HL-60 (cell line): ENCODE results near the gene RAP1GAP2.
"Not testable (repeated sequence)": the region's sequence is repeated elsewhere in the genome, so short reads cannot be mapped to it uniquely, and the experiment has no call there.

Source experiments
- DNase-seq, 2 experiments: peaks; one replicate each; pipeline ENCODE4 v3.0.0-alpha.2; 2010 to 2020; ENCODE audit warnings: low read depth in 1 of 2, low spot score in 1 of 2
- H3K27ac ChIP-seq: fragments of 250-450 bp; sonication (Bioruptor Pico); replicated peaks from 2 replicates; pipeline ENCODE4 v1.5.1; 2020; ENCODE audit warnings: mild to moderate bottlenecking, moderate library complexity
- H3K27me3 ChIP-seq: fragments of 250-450 bp; sonication (Bioruptor Pico); 2 replicates; pipeline ENCODE4 v1.5.1; 2021; ENCODE audit warnings: mild to moderate bottlenecking, moderate library complexity; ENCODE audit not compliant: insufficient read depth, poor library complexity, severe bottlenecking
- H3K4me3 ChIP-seq: replicated peaks from 2 replicates; pipeline ENCODE4 v1.5.1; 2011; ENCODE audit warnings: mild to moderate bottlenecking, control low read depth, low read length; ENCODE audit not compliant: insufficient read depth
- GABPA ChIP-seq: IDR thresholded peaks from 2 replicates; pipeline ENCODE4 v1.6.1; 2012; ENCODE audit warnings: low read depth
- POLR2AphosphoS5 ChIP-seq: IDR thresholded peaks from 2 replicates; pipeline ENCODE4 v1.6.1; 2012; ENCODE audit warnings: low read depth
- REST ChIP-seq: IDR thresholded peaks from 2 replicates; pipeline ENCODE4 v1.6.1; 2012; ENCODE audit warnings: low read depth; ENCODE audit not compliant: insufficient replicate concordance
- SPI1 ChIP-seq: IDR thresholded peaks from 2 replicates; pipeline ENCODE4 v1.6.1; 2012; ENCODE audit warnings: low read depth, mild to moderate bottlenecking, borderline replicate concordance
- TF ChIP-seq, protein P1 (sequence below): IDR thresholded peaks from one replicate; pipeline ENCODE4 v1.5.1; 2011; ENCODE audit warnings: low read length, control low read depth, inconsistent platforms; ENCODE audit not compliant: insufficient read depth

RAP1GAP2 gene

GRCh38 chr17:2995377-2995776 is 199.1 kb downstream of the RAP1GAP2 start:
- Histone ChIP-seq H3K4me3 (no peak overlapping the region), H3K27me3 (no peaks in the 10 kb centered on the region), H3K27ac (no peak overlapping the region)
- TF ChIP-seq GABPA (no peak), REST (no peak), POLR2AphosphoS5 (no peak)
- TF ChIP-seq, protein P1, sequence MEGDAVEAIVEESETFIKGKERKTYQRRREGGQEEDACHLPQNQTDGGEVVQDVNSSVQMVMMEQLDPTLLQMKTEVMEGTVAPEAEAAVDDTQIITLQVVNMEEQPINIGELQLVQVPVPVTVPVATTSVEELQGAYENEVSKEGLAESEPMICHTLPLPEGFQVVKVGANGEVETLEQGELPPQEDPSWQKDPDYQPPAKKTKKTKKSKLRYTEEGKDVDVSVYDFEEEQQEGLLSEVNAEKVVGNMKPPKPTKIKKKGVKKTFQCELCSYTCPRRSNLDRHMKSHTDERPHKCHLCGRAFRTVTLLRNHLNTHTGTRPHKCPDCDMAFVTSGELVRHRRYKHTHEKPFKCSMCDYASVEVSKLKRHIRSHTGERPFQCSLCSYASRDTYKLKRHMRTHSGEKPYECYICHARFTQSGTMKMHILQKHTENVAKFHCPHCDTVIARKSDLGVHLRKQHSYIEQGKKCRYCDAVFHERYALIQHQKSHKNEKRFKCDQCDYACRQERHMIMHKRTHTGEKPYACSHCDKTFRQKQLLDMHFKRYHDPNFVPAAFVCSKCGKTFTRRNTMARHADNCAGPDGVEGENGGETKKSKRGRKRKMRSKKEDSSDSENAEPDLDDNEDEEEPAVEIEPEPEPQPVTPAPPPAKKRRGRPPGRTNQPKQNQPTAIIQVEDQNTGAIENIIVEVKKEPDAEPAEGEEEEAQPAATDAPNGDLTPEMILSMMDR, result no peak
- DNase-seq, result no peak

DNA sequence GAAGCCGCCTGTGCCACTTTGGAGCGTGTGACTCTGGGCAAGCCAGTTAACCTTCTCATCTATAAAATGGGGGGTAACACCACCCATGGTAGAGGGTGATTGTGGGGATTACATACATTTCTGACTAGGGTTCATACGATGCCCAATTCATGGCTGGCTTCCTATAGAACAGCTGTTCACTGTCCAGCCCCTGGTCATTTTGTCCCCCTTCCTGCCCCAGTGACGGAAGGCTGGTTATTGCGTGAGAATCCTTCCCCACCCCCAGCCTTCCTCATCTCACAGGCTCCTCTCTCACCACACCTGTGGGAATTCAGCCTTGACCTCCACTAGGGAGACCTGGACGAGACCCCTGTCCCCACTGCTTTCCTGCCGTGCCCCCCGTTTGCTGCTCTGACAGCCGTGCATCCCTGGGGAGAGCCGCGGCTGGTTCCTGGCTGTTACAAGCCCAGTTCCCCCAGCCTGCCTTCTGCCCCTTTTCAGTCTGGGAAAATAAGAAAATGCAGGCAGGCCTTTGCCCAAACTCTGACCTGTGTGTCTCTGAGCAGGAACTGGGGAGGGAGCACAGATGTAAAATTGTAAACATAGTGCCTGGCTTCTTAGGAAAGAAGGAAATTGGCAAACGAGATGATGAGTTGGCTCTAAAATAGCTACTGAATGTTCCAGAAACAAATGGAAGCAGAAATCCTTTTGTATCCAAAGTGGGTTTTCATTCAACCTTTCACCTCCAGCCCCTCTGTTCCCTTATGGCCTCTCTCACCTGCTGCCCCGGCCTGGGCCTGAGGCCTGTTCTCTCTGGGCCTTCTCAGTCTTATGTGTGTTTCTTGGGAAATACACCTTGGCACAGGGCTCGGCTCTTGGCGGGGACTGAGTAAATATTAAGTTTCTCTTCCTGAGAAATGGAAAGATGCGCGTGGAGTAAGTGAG is 199.9 kb downstream of the RAP1GAP2 start:
- DNase-seq, result no peak
- H3K27ac ChIP-seq, result no peak overlapping the region
- TF ChIP-seq GABPA (no peak), REST (no peak), SPI1 (no peak), POLR2AphosphoS5 (no peak)
- TF ChIP-seq, protein P1, result no peak
- H3K27me3 ChIP-seq, result no peaks in the 10 kb centered on the region
- H3K4me3 ChIP-seq, result no peak overlapping the region

GRCh38 chr17:2996810-2997670 is 200.8 kb downstream of the RAP1GAP2 start:
- no peak for TF ChIP-seq REST
- no peak for TF ChIP-seq POLR2AphosphoS5
- TF ChIP-seq, protein P1, result no peak
- no peak for TF ChIP-seq GABPA
- TF ChIP-seq SPI1, result no peak
- H3K4me3 ChIP-seq, result no peak overlapping the region
- DNase-seq, result no peak
- H3K27me3 ChIP-seq, result no peaks in the 10 kb centered on the region
- no peak overlapping the region for H3K27ac ChIP-seq

GRCh38 chr17:2998469-2998901 is 202.2 kb downstream of the RAP1GAP2 start:
- not testable (repeated sequence) for H3K27ac ChIP-seq, DNase-seq, H3K27me3 ChIP-seq, H3K4me3 ChIP-seq
